ENCODE measurements around the gene FBXO40. TPM values are rescaled to one million over a fixed set of nuclear protein-coding genes. Genes with fewer than 3 reads are reported as not detected.

Gene FBXO40
- total and polyA plus RNA-seq, 2 of the 8 experiments (the other 6 are each of a cell fraction or from before 2014, with no cell fraction given): 0.03 TPM; not detected in 1

DNA sequence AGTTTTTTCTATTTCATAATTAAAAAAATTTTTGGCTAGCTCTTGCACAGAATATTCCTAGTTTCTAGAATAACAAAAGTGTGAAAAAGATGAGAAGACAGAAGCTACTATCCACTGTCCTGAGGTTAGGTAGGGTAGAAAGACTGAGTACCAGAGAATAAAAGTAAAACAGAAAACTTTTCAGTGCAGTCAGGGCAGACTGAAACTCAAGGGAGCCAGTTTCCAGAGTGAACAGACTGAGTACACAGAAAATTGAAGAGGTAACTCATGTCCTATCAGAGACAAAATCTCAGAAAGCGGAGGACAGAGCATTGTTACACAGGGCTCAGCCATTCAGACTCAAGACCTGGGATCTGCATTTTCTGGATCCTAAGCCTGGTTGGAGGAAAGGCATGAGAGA, 8.8 kb upstream of the FBXO40 start (continued):
- TF ChIP-seq, protein P1, sequence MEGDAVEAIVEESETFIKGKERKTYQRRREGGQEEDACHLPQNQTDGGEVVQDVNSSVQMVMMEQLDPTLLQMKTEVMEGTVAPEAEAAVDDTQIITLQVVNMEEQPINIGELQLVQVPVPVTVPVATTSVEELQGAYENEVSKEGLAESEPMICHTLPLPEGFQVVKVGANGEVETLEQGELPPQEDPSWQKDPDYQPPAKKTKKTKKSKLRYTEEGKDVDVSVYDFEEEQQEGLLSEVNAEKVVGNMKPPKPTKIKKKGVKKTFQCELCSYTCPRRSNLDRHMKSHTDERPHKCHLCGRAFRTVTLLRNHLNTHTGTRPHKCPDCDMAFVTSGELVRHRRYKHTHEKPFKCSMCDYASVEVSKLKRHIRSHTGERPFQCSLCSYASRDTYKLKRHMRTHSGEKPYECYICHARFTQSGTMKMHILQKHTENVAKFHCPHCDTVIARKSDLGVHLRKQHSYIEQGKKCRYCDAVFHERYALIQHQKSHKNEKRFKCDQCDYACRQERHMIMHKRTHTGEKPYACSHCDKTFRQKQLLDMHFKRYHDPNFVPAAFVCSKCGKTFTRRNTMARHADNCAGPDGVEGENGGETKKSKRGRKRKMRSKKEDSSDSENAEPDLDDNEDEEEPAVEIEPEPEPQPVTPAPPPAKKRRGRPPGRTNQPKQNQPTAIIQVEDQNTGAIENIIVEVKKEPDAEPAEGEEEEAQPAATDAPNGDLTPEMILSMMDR (IDR thresholded peaks at IDR 0.05; ENCODE audit: control extremely low read depth in 1 of 3, insufficient read depth in 1 of 3, low read depth in 1 of 3, low read length in 3 of 3): no peak
- TF ChIP-seq SP1 (IDR thresholded peaks at IDR 0.05; ENCODE audit: low read depth, low read length) (no peak), NANOG (IDR thresholded peaks at IDR 0.05; ENCODE audit: insufficient read depth, low read depth, low read length, poor library complexity, severe bottlenecking) (no peak), YY1 (IDR thresholded peaks at IDR 0.05; ENCODE audit: low read depth, low read length) (no peak), HDAC2 (IDR thresholded peaks at IDR 0.05; ENCODE audit: borderline replicate concordance in 1 of 2, low read depth in 2 of 2, low read length in 2 of 2) (no peak)
